Panc1 (cell line): Measurements from ENCODE around the gene SYNPR. TPM values are rescaled to one million over a fixed set of nuclear protein-coding genes. Genes with fewer than 3 reads are reported as not detected.

Experiments
- ATAC-seq: fragments of 200-7000 bp; cut with Tn5 transposase; 2 replicates; pipeline ENCODE4 v1.9.1; 2020; ENCODE audit warnings: mild to moderate bottlenecking, moderate library complexity
- BruUV-seq: library from RNA; stranded (reverse); fragments of 400-500 nt; replicated peaks from 2 replicates; lab custom pipeline; 2021; lab: Mats Ljungman, UMichigan
- CTCF ChIA-PET: fragments of 300-600 bp; sonication (Branson Sonifier 250); formaldehyde crosslinking; loops from one replicate; lab custom pipeline; 2022; ENCODE audit warnings: antibody characterized with exemption; lab: Charles Lee
- POLR2A ChIA-PET: fragments of 300-600 bp; sonication (Branson Sonifier 250); formaldehyde crosslinking; loops from one replicate; lab custom pipeline; 2022; ENCODE audit warnings: antibody characterized with exemption; lab: Charles Lee
- DNase-seq: peaks from one replicate; pipeline ENCODE4 v3.0.0-alpha.2; 2010; ENCODE audit warnings: low read depth, low spot score
- H3K27ac ChIP-seq: 2 replicates; pipeline ENCODE4 v1.5.1; 2011; ENCODE audit warnings: mild to moderate bottlenecking, low read length, inconsistent platforms
- H3K27me3 ChIP-seq: fragments of 200-500 bp; sonication (Bioruptor generic); 2 replicates; pipeline ENCODE4 v1.6.0; 2014; ENCODE audit warnings: low read length, inconsistent platforms; ENCODE audit not compliant: control insufficient read depth, insufficient read depth
- H3K36me3 ChIP-seq: fragments of 200-500 bp; sonication (Bioruptor generic); 2 replicates; pipeline ENCODE4 v1.5.1; 2014; ENCODE audit warnings: inconsistent platforms, mild to moderate bottlenecking, low read length, moderate library complexity; ENCODE audit not compliant: control insufficient read depth, insufficient read depth
- H3K4me1 ChIP-seq: 2 replicates; pipeline ENCODE4 v1.5.1; 2011; ENCODE audit warnings: inconsistent platforms, mild to moderate bottlenecking, low read length, moderate library complexity; ENCODE audit not compliant: control insufficient read depth, insufficient read depth
- H3K4me3 ChIP-seq, 2 experiments: 2 replicates each; pipeline ENCODE4 v1.5.1; 2011 to 2012; ENCODE audit warnings: low read depth in 2 of 2, low read length in 2 of 2, mild to moderate bottlenecking in 2 of 2, inconsistent platforms in 1 of 2, moderate library complexity in 1 of 2
- H3K9me3 ChIP-seq: fragments of 200-500 bp; sonication (Bioruptor generic); 2 replicates; pipeline ENCODE4 v1.5.1; 2014; ENCODE audit warnings: low read depth, mild to moderate bottlenecking, inconsistent platforms, low read length, moderate library complexity; ENCODE audit not compliant: control insufficient read depth, insufficient read depth
- POLR2AphosphoS5 ChIP-seq: IDR thresholded peaks from 2 replicates; pipeline ENCODE4 v1.6.1; 2012; ENCODE audit warnings: mild to moderate bottlenecking, low read depth, low read length, moderate library complexity
- SIN3A ChIP-seq: IDR thresholded peaks from 2 replicates; pipeline ENCODE4 v1.6.1; 2012; ENCODE audit warnings: low read depth, mild to moderate bottlenecking, low read length, moderate library complexity, borderline replicate concordance; ENCODE audit not compliant: insufficient read depth
- TCF7L2 ChIP-seq: IDR thresholded peaks from 2 replicates; pipeline ENCODE4 v1.6.1; 2011; ENCODE audit warnings: mild to moderate bottlenecking, low read depth, low read length, inconsistent platforms
- in situ Hi-C: cut with HindIII; loops from 2 replicates; pipeline ENCODE4 v1.10.0; 2016; ENCODE audit warnings: low sequenced_read_pairs, low pct_unique_long_range_greater_than_20kb
- intact Hi-C: fragments of 100-400 bp; cut with micrococcal nuclease; formaldehyde crosslinking; loops from one replicate; pipeline ENCODE4 v1.10.0; 2022; ENCODE audit not compliant: unreplicated experiment
- total RNA-seq: library from RNA; stranded (reverse); gene quantifications from one replicate; pipeline ENCODE4 v1.2.1, GENCODE V29; 2021; ENCODE audit not compliant: unreplicated experiment
- TF ChIP-seq, protein P1 (sequence below), 2 experiments: IDR thresholded peaks; 2 replicates each; pipeline ENCODE4 v1.6.1; 2011 to 2012; ENCODE audit warnings: low read depth in 2 of 2, control low read depth in 1 of 2, low read length in 1 of 2, mild to moderate bottlenecking in 1 of 2, moderate library complexity in 1 of 2; ENCODE audit not compliant: insufficient read depth in 1 of 2
- TF ChIP-seq, protein P2 (sequence below): fragments of 450-650 bp; IDR thresholded peaks from 2 replicates; pipeline ENCODE4 v1.5.1; 2017; ENCODE audit warnings: mild to moderate bottlenecking

SYNPR gene
- total RNA-seq, 1 experiment from 2014 or later = not detected

DNA sequence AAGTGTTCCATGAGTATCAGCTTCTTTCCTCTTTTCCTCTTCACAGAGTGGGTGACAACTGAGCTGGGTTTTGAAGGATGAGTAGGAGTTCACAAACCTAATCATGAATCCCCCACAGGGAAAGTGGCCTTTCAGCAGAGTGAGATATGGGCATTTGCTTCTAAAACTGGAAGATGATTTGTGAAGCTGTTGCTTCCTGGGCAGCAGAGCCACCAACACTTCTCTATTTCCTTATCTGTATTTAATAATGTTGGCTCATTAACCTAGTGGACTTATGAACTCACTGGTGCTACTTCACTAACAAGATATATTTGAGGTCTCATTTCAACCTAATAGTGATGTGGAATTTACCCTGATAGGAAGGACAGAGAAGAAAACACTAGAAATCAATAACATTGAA lies 152.8 kb downstream of the SYNPR start:
- Histone ChIP-seq H3K36me3 (no peaks in the 10 kb centered on the region), H3K4me1 (no peaks in the 10 kb centered on the region), H3K27ac (no peak overlapping the region), H3K27me3 (no peaks in the 10 kb centered on the region), H3K4me3 (no peak overlapping the region), H3K9me3 (no peaks in the 10 kb centered on the region)
- ChIA-PET POLR2A (no interaction called here), CTCF (no interaction called here)
- no peak for ATAC-seq
- TF ChIP-seq, protein P1, sequence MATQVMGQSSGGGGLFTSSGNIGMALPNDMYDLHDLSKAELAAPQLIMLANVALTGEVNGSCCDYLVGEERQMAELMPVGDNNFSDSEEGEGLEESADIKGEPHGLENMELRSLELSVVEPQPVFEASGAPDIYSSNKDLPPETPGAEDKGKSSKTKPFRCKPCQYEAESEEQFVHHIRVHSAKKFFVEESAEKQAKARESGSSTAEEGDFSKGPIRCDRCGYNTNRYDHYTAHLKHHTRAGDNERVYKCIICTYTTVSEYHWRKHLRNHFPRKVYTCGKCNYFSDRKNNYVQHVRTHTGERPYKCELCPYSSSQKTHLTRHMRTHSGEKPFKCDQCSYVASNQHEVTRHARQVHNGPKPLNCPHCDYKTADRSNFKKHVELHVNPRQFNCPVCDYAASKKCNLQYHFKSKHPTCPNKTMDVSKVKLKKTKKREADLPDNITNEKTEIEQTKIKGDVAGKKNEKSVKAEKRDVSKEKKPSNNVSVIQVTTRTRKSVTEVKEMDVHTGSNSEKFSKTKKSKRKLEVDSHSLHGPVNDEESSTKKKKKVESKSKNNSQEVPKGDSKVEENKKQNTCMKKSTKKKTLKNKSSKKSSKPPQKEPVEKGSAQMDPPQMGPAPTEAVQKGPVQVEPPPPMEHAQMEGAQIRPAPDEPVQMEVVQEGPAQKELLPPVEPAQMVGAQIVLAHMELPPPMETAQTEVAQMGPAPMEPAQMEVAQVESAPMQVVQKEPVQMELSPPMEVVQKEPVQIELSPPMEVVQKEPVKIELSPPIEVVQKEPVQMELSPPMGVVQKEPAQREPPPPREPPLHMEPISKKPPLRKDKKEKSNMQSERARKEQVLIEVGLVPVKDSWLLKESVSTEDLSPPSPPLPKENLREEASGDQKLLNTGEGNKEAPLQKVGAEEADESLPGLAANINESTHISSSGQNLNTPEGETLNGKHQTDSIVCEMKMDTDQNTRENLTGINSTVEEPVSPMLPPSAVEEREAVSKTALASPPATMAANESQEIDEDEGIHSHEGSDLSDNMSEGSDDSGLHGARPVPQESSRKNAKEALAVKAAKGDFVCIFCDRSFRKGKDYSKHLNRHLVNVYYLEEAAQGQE (IDR thresholded peaks at IDR 0.05; ENCODE audit: insufficient read depth in 1 of 2, low read depth in 2 of 2, low read length in 1 of 2) = no peak
- TF ChIP-seq TCF7L2 (no peak), POLR2AphosphoS5 (no peak), SIN3A (no peak)
- TF ChIP-seq, protein P2, sequence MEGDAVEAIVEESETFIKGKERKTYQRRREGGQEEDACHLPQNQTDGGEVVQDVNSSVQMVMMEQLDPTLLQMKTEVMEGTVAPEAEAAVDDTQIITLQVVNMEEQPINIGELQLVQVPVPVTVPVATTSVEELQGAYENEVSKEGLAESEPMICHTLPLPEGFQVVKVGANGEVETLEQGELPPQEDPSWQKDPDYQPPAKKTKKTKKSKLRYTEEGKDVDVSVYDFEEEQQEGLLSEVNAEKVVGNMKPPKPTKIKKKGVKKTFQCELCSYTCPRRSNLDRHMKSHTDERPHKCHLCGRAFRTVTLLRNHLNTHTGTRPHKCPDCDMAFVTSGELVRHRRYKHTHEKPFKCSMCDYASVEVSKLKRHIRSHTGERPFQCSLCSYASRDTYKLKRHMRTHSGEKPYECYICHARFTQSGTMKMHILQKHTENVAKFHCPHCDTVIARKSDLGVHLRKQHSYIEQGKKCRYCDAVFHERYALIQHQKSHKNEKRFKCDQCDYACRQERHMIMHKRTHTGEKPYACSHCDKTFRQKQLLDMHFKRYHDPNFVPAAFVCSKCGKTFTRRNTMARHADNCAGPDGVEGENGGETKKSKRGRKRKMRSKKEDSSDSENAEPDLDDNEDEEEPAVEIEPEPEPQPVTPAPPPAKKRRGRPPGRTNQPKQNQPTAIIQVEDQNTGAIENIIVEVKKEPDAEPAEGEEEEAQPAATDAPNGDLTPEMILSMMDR = no peak
- no TSS peak for BruUV-seq
- in situ Hi-C loops (no loop called here), intact Hi-C loops (no loop called here)
- no peak for DNase-seq

DNA sequence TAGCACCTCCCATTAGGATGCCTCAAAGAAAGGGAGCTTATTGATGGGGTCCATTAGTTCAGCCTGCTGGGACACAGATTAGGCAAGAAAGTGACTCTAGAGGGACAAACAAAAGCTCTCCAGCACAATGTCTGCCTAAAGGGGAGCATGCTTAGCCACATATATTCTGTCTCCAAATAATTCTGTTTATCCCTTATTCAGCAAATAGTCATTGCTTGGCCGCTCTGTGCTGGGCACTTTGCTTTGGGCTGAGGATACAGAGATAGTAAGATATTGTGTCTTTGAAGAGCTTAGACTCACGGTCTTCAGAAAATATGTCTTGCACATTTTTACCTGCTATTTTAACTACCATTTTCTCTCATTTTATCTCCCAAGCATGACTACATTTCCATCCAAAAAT lies 159.8 kb downstream of the SYNPR start:
- no peaks in the 10 kb centered on the region for H3K36me3 ChIP-seq
- H3K9me3 ChIP-seq = no peaks in the 10 kb centered on the region
- ChIA-PET CTCF (no interaction called here), POLR2A (no interaction called here)
- no TSS peak for BruUV-seq
- TF ChIP-seq, protein P1 (IDR thresholded peaks at IDR 0.05; ENCODE audit: insufficient read depth in 1 of 2, low read depth in 2 of 2, low read length in 1 of 2) = no peak
- no peak for TF ChIP-seq SIN3A
- no peak for TF ChIP-seq TCF7L2
- TF ChIP-seq POLR2AphosphoS5 = no peak
- TF ChIP-seq, protein P2 = no peak
- DNase-seq = no peak
- no peak overlapping the region for H3K27ac ChIP-seq
- ATAC-seq = no peak
- in situ Hi-C loops = no loop called here
- intact Hi-C loops = no loop called here
- no peak overlapping the region for H3K4me3 ChIP-seq
- H3K4me1 ChIP-seq = no peaks in the 10 kb centered on the region
- no peaks in the 10 kb centered on the region for H3K27me3 ChIP-seq
